HepG2 (cell line): ENCODE measurements around the gene GABRG3. TPM values are rescaled to one million over a fixed set of nuclear protein-coding genes. Genes with fewer than 3 reads are reported as not detected.

ENCODE experiments used
- ATAC-seq: fragments of 200-7000 bp; cut with Tn5 transposase; 3 replicates; pipeline ENCODE4 v1.9.1; 2020; ENCODE audit warnings: mild to moderate bottlenecking, moderate library complexity
- BruUV-seq: library from RNA; stranded (reverse); fragments of 400-500 nt; replicated peaks from 2 replicates; lab custom pipeline; 2021; lab: Mats Ljungman, UMichigan
- CTCF ChIA-PET: fragments of 300-600 bp; formaldehyde crosslinking; extraction: SDS; loops from one replicate; lab custom pipeline; 2021; ENCODE audit warnings: low total read pairs, inconsistent platforms, low intra/inter-chr PET ratio; lab: Yijun Ruan, JAX
- POLR2A ChIA-PET: fragments of 350-600 bp; sonication (Branson Sonifier 250); formaldehyde crosslinking; loops from one replicate; lab custom pipeline; 2020; ENCODE audit warnings: antibody characterized with exemption, inconsistent platforms; lab: Yijun Ruan, JAX
- DNase-seq: peaks from one replicate; pipeline ENCODE4 v3.0.0-alpha.2; 2015; ENCODE audit warnings: low spot score
- FAIRE-seq: peaks from 3 replicates; lab custom pipeline; 2011; peaks lifted over from hg19 to GRCh38; lab: Jason Lieb, UNC
- H2AFZ ChIP-seq: one replicate; pipeline ENCODE4 v1.6.1; 2011; ENCODE audit warnings: low read length, inconsistent platforms
- H3K27ac ChIP-seq: fragments of 300-600 bp; 3 replicates; pipeline ENCODE4 v1.8.0; 2011; ENCODE audit warnings: mixed run types, mild to moderate bottlenecking, mixed read lengths, low read length, inconsistent platforms; ENCODE audit not compliant: insufficient read depth; ENCODE audit errors: extremely low read length
- H3K27me3 ChIP-seq, 2 experiments: fragments of 200-600 bp in 1 of 2; 2 replicates in 1 of 2; 3 replicates in 1 of 2; pipeline versions ENCODE4 v1.6.0 to v1.8.0; 2011; ENCODE audit warnings: low read length in 2 of 2, mild to moderate bottlenecking in 2 of 2, moderate library complexity in 2 of 2, inconsistent platforms in 1 of 2; ENCODE audit not compliant: insufficient read depth in 2 of 2, control insufficient read depth in 1 of 2
- H3K36me3 ChIP-seq, 2 experiments: fragments of 200-600 bp in 1 of 2; replicated peaks in 1 of 2; 2 replicates in 1 of 2; 3 replicates in 1 of 2; pipeline versions ENCODE4 v1.5.1 to v1.8.0; 2011; ENCODE audit warnings: low read length in 2 of 2, inconsistent platforms in 1 of 2; ENCODE audit not compliant: insufficient read depth in 2 of 2, control insufficient read depth in 1 of 2
- H3K4me1 ChIP-seq: 2 replicates; pipeline ENCODE4 v1.5.1; 2012; ENCODE audit warnings: low read length, inconsistent platforms; ENCODE audit not compliant: insufficient read depth
- H3K4me2 ChIP-seq: 2 replicates; pipeline ENCODE4 v1.6.0; 2011; ENCODE audit warnings: low read depth, low read length, inconsistent platforms
- H3K4me3 ChIP-seq, 3 experiments: fragments of 200-600 bp in 1 of 3; sonication (generic), shearing (Covaris generic) in 1 of 3; replicated peaks in 1 of 3; 2 replicates each; pipeline ENCODE4 v1.5.1; 2011 to 2016; ENCODE audit warnings: low read length in 3 of 3, inconsistent platforms in 2 of 3, low read depth in 2 of 3, mild to moderate bottlenecking in 2 of 3, control low read depth in 1 of 3, mixed read lengths in 1 of 3; ENCODE audit not compliant: insufficient read depth in 1 of 3
- H3K79me2 ChIP-seq: one replicate; pipeline ENCODE4 v1.6.1; 2011; ENCODE audit warnings: low read length, inconsistent platforms; ENCODE audit not compliant: insufficient read depth
- H3K9ac ChIP-seq: 2 replicates; pipeline ENCODE4 v1.6.0; 2011; ENCODE audit warnings: mild to moderate bottlenecking, low read depth, low read length, inconsistent platforms; ENCODE audit not compliant: insufficient read depth
- H3K9me3 ChIP-seq: 2 replicates; pipeline ENCODE4 v1.5.1; 2012; ENCODE audit warnings: mild to moderate bottlenecking, low read length
- H4K20me1 ChIP-seq: 2 replicates; pipeline ENCODE4 v1.6.0; 2011; ENCODE audit warnings: inconsistent platforms, mild to moderate bottlenecking, low read length, moderate library complexity; ENCODE audit not compliant: insufficient read depth
- ASH2L ChIP-seq: fragments of 300-600, 200-600 bp; sonication (generic); IDR thresholded peaks from 2 replicates; pipeline ENCODE4 v1.7.0; 2017; ENCODE audit warnings: low read depth, mild to moderate bottlenecking, moderate library complexity, mixed read lengths, low read length; ENCODE audit not compliant: insufficient read length
- FOSL2 ChIP-seq: sonication (generic); formaldehyde crosslinking; IDR thresholded peaks from 2 replicates; pipeline ENCODE4 v1.4.0; 2020; ENCODE audit warnings: missing genetic modification reagents
- FOXK1 ChIP-seq: sonication (generic); formaldehyde crosslinking; IDR thresholded peaks from 2 replicates; pipeline ENCODE4 v1.4.0; 2020; ENCODE audit warnings: low read depth, missing genetic modification reagents, borderline replicate concordance
- MZF1 ChIP-seq: sonication (generic); formaldehyde crosslinking; IDR thresholded peaks from 2 replicates; pipeline ENCODE4 v1.8.1; 2023; ENCODE audit warnings: mild to moderate bottlenecking, missing genetic modification reagents, borderline replicate concordance
- NR2F6 ChIP-seq, 2 experiments: IDR thresholded peaks; 2 replicates each; pipeline ENCODE4 v1.6.1; 2016; ENCODE audit warnings: antibody characterized with exemption in 1 of 2, mild to moderate bottlenecking in 1 of 2
- PAXIP1 ChIP-seq: sonication (generic); formaldehyde crosslinking; conservative IDR thresholded peaks from 2 replicates; pipeline ENCODE4 v1.4.0; 2020; ENCODE audit warnings: mild to moderate bottlenecking, missing genetic modification reagents, moderate library complexity
- SIN3B ChIP-seq: fragments of 150-350 bp; IDR thresholded peaks from 2 replicates; pipeline ENCODE4 v1.6.1; 2014; ENCODE audit warnings: low read length
- SRSF4 ChIP-seq: fragments of 200-400 bp; formaldehyde crosslinking; IDR thresholded peaks from one replicate; pipeline ENCODE4 v1.6.1; 2018; ENCODE audit warnings: mild to moderate bottlenecking, low read depth, low read length, moderate library complexity; ENCODE audit not compliant: poor library complexity, severe bottlenecking
- YEATS2 ChIP-seq: sonication (generic); formaldehyde crosslinking; IDR thresholded peaks from 2 replicates; pipeline ENCODE4 v1.4.0; 2020; ENCODE audit warnings: missing genetic modification reagents, borderline replicate concordance
- ZNF292 ChIP-seq: sonication (generic); formaldehyde crosslinking; IDR thresholded peaks from 2 replicates; pipeline ENCODE4 v1.8.1; 2022; ENCODE audit warnings: mild to moderate bottlenecking, low read depth, missing genetic modification reagents, borderline replicate concordance
- ZNF3 ChIP-seq: IDR thresholded peaks from 2 replicates; pipeline ENCODE4 v1.7.0; 2017; ENCODE audit warnings: inconsistent platforms
- ZNF510 ChIP-seq: sonication (generic); formaldehyde crosslinking; IDR thresholded peaks from 2 replicates; pipeline ENCODE4 v1.4.0; 2020; ENCODE audit warnings: low read depth, mild to moderate bottlenecking, missing genetic modification reagents
- WGBS: methylation state at CpG from one replicate; pipeline ENCODE4 v1.1.6; 2017; ENCODE audit warnings: low lambda C conversion rate; 5-methylcytosine and 5-hydroxymethylcytosine counted together
- in situ Hi-C: cut with HindIII; loops from 2 replicates; pipeline ENCODE4 v1.10.0; 2017; ENCODE audit warnings: low pct_unique_long_range_greater_than_20kb; ENCODE audit not compliant: extremely low pct_ligation_motif_present
- intact Hi-C: fragments of 100-400 bp; cut with micrococcal nuclease; formaldehyde crosslinking; loops from one replicate; pipeline ENCODE4 v1.10.0; 2022; ENCODE audit not compliant: unreplicated experiment
- polyA plus RNA-seq, 8 experiments: library from polyadenylated mRNA; depleted of rRNA in 3 of 8; stranded (reverse) in 7 of 8; unstranded in 1 of 8; fragments of >200 nt; fragmentation: Illumina TruSeq in 4 of 8; extraction: Trizol in 4 of 8; gene quantifications; 2 replicates each; pipeline versions ENCODE4 v1.2.1 to v1.2.3, GENCODE V29; 2011 to 2016; ENCODE audit warnings: low read depth in 4 of 8, missing spikeins in 1 of 8, mixed read lengths in 1 of 8; ENCODE audit not compliant: insufficient read depth in 1 of 8
- total RNA-seq, 5 experiments: library from RNA; depleted of rRNA; stranded (reverse); fragments of >200 nt; fragmentation: Illumina TruSeq; extraction: Trizol; gene quantifications; 2 replicates each; pipeline ENCODE4 v1.2.3, GENCODE V29; 2016; ENCODE audit warnings: low read depth in 1 of 5
- TF ChIP-seq, protein P1 (sequence below): sonication (generic); formaldehyde crosslinking; IDR thresholded peaks from 2 replicates; pipeline ENCODE4 v1.5.1; 2020; ENCODE audit warnings: mild to moderate bottlenecking, missing genetic modification reagents

Gene GABRG3
- total and polyA plus RNA-seq, 2 of the 13 experiments (the other 11 are each of a cell fraction or from before 2014, with no cell fraction given) = not detected

DNA sequence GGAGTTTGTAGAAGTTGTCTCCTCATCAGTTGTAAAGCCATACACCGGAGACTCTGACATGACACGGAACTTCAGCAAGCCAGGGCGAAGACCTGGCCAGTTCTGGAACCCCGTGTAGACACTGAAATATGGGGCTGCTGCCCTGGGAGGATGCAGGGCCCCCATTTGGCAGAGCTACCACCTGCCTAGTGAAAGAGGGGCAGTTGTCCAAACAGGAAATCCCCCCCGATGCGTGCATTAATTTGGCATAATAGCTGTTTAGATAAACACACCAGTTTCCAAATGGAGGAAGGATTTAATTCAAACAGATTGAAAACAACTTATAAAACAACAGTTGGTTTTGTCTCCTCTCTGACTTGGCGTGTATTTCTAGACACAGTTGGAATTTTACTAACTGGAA, 357.2 kb downstream of the GABRG3 start (continued):
- no peak for TF ChIP-seq ZNF292 (CRISPR knock-in tag)
- no peak for TF ChIP-seq FOSL2 (CRISPR knock-in tag)
- no peak for TF ChIP-seq YEATS2 (CRISPR knock-in tag)
- no peak for TF ChIP-seq SRSF4
- TF ChIP-seq FOXK1 (CRISPR knock-in tag) = no peak
- no peak for TF ChIP-seq SIN3B
- TF ChIP-seq ASH2L = no peak

DNA sequence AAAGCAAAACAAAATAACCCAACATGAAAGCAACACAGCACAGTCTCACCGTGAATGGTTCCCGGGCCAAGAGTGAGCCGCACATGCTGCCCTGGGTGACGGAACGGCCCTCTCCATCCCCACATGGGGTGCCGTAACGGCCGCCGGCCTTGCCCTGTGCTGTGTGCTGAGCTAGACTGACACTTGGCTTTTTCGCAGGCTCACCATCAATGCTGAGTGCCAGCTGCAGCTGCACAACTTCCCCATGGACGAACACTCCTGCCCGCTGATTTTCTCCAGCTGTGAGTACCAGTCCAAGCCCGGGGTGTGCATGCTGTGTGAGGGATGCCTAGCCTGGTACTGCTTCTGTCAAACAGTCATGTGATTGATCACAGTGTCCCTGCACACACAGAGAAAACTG, 357.6 kb downstream of the GABRG3 start:
- FAIRE-seq (no peak), DNase-seq (no peak), ATAC-seq (no peak)
- Histone ChIP-seq H3K9me3 (peaks cover 17% of the 10 kb centered on the region), H3K36me3 (no peaks in the 10 kb centered on the region), H3K79me2 (no peaks in the 10 kb centered on the region), H3K27ac (no peak overlapping the region), H3K4me3 (no peak overlapping the region), H3K4me2 (no peak overlapping the region), H3K9ac (no peak overlapping the region), H2AFZ (no peak overlapping the region), H3K27me3 (no peaks in the 10 kb centered on the region), H3K4me1 (no peaks in the 10 kb centered on the region), H4K20me1 (no peaks in the 10 kb centered on the region)
- BruUV-seq = no TSS peak
- ChIA-PET POLR2A (no interaction called here), CTCF (no interaction called here)
- in situ Hi-C loops (no loop called here), intact Hi-C loops (no loop called here)
- 14% methylated on average over 6 of the region's 13 CpGs for WGBS
- TF ChIP-seq ZNF3 (no peak), MZF1 (no peak), PAXIP1 (no peak), ZNF510 (CRISPR knock-in tag) (no peak), NR2F6 (IDR thresholded peaks at IDR 0.05) (no peak), NR2F6 (CRISPR knock-in tag; IDR thresholded peaks at IDR 0.05) (no peak)
- TF ChIP-seq, protein P1, sequence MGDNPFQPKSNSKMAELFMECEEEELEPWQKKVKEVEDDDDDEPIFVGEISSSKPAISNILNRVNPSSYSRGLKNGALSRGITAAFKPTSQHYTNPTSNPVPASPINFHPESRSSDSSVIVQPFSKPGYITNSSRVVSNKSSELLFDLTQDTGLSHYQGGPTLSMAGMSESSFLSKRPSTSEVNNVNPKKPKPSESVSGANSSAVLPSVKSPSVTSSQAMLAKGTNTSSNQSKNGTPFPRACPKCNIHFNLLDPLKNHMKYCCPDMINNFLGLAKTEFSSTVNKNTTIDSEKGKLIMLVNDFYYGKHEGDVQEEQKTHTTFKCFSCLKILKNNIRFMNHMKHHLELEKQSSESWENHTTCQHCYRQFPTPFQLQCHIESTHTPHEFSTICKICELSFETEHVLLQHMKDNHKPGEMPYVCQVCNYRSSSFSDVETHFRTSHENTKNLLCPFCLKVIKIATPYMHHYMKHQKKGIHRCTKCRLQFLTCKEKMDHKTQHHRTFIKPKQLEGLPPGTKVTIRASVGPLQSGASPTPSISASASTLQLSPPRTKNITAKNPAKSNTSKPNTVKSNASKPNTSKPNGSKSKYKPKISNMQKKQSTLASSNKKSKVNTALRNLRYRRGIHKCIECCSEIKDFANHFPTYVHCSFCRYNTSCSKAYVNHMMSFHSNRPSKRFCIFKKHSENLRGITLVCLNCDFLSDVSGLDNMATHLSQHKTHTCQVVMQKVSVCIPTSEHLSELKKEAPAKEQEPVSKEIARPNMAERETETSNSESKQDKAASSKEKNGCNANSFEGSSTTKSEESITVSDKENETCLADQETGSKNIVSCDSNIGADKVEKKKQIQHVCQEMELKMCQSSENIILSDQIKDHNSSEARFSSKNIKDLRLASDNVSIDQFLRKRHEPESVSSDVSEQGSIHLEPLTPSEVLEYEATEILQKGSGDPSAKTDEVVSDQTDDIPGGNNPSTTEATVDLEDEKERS (CRISPR knock-in tag) = no peak
